IMR-90 (cell line): ENCODE results near the gene RGS9. TPM values are rescaled to one million over a fixed set of nuclear protein-coding genes. Genes with fewer than 3 reads are reported as not detected.

Experiments
- microRNA-seq, 2 experiments: library from miRNA; stranded (forward) in 1 of 2; unstranded in 1 of 2; fragments of 10-50 nt in 1 of 2; fragments of <30 nt in 1 of 2; gene quantifications in 1 of 2; microRNA quantifications in 1 of 2; one replicate each; pipeline versions ENCODE3 to v1.1.0; 2013 to 2020; ENCODE audit not compliant: insufficient read depth in 1 of 2, insufficient read length in 1 of 2, unreplicated experiment in 1 of 2
- polyA plus RNA-seq, 3 experiments: library from polyadenylated mRNA; depleted of rRNA; stranded (reverse); fragments of >200 nt; gene quantifications; 2 replicates each; pipeline ENCODE4 v1.2.3, GENCODE V29; 2012; ENCODE audit warnings: low replicate concordance in 1 of 3
- small RNA-seq, 5 experiments: library from RNA; depleted of rRNA; stranded (forward); fragments of <200 nt; gene quantifications; one replicate each; pipeline ENCODE3, GENCODE V24; 2012
- total RNA-seq: library from RNA; depleted of rRNA; stranded (reverse); fragments of >200 nt; gene quantifications from 2 replicates; pipeline ENCODE4 v1.2.3, GENCODE V29; 2012; rRNA removed

RGS9 gene
- total and polyA plus RNA-seq, 2 of the 4 experiments (the other 2 are of a cell fraction) = 0.90 to 1.1 TPM

Small RNAs within 50 kb of the gene (microRNA-seq; reads per million reads assigned to microRNA genes)
- gene AC060771.1 (ENCODE audit: insufficient read depth, insufficient read length) = not detected

Small RNAs within 50 kb of the gene (small RNA-seq; reads per million reads assigned to genes)
- gene AC060771.1 = 0 reads per million in 5 experiments

Other genes starting within 250 kb of the RGS9 start
- gene LRRC37A3, start 217.9 kb upstream of the RGS9 start, total RNA-seq = 3.3 and 4.5 TPM in 2 replicates
- 2.9 and 3.1 TPM in 2 replicates for gene LRRC37A3, start 217.9 kb upstream of the RGS9 start, polyA plus RNA-seq (2012; rRNA removed)
- gene GNA13, start 80.6 kb upstream of the RGS9 start, total RNA-seq = 37.6 and 57.2 TPM in 2 replicates
- 11.3 and 13.8 TPM in 2 replicates for gene GNA13, start 80.6 kb upstream of the RGS9 start, polyA plus RNA-seq (2012; rRNA removed)